HG03280 (cell line): ENCODE data around the gene DPM2.

Source experiments
- ATAC-seq: cut with Tn5 transposase; IDR thresholded peaks from one replicate; pipeline ENCODE4 v1.9.1; 2021; ENCODE audit warnings: mild to moderate bottlenecking, moderate library complexity; ENCODE audit not compliant: unreplicated experiment

DPM2 gene

GRCh38 chr9:127958728-127959127, 21.1 kb upstream of the DPM2 start:
- no peak for ATAC-seq

DNA sequence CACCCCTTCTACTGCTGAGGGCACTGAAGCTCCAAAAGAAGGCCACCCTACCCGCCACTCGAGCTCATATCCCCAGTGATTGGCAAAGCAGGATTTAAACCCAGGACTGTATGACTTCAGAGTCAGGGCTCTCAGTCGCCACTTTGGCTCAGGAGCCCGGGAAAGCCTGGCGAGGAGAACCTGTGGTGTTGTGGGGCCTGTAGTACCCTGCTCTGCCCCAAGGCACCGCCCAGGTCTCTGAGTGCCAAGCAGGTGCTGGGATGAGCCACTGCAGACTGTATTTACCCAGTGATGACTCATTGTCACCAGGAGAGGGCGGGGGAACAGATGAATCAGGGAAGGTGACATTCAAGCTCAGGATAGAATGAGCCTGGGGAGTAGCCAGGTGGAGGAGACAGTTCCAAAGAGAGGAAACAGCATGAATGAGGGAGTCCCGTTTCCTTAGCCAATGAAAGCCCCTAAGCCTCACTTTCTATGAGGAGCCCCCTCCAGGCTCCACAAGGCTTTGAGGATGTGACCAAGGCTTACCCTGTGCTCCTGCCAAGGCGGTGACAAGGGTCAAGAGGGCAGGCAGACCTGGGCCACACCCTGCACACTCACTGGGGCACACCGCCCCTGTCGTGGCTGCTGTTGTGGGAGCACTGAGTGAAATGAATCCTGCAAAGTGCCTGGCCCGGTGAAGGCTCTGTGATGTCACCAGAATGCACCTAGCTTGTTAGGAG, 17.8 kb upstream of the DPM2 start:
- peak; percentile 67 for ATAC-seq

- no peak for ATAC-seq
Measured at GRCh38 chr9:127954831-127955293, 17.2 kb upstream of the DPM2 start.

DNA sequence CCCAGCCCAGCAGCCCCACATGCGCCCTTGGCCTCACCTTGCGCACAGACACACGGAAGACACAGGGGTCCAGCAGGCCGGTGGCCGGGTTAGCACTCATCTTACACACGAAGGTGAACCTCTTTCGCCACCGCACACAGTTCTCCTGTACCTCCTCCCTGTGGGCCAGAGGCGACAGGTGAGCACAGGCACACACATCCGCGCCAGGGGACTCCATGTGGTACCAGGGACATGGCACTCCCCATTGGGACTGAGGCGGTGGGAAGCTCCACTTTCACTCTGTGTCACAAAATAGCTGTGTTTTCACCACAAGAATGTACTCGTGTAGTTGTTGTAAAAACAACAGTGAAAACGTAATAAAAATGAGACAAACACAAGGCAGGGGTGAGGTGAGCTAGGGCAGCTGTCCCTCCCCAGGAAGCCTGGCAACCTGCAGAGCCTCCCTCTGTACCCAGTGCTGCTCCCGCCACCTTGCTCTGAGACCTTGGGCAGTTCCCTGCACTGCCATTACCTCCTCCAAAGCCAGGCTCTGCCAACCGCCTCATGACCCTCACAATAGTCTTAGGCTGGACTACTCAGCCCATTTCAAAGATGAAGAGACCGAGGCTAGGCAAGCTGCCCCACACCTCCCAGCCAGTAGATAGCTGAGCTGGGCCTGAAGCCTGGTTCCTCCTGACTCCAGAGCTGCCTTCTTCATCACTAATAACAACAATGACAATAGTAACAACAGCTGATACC, 16.3 kb upstream of the DPM2 start:
- ATAC-seq: no peak

GRCh38 chr9:127953154-127953553, 15.5 kb upstream of the DPM2 start:
- no peak for ATAC-seq

DNA sequence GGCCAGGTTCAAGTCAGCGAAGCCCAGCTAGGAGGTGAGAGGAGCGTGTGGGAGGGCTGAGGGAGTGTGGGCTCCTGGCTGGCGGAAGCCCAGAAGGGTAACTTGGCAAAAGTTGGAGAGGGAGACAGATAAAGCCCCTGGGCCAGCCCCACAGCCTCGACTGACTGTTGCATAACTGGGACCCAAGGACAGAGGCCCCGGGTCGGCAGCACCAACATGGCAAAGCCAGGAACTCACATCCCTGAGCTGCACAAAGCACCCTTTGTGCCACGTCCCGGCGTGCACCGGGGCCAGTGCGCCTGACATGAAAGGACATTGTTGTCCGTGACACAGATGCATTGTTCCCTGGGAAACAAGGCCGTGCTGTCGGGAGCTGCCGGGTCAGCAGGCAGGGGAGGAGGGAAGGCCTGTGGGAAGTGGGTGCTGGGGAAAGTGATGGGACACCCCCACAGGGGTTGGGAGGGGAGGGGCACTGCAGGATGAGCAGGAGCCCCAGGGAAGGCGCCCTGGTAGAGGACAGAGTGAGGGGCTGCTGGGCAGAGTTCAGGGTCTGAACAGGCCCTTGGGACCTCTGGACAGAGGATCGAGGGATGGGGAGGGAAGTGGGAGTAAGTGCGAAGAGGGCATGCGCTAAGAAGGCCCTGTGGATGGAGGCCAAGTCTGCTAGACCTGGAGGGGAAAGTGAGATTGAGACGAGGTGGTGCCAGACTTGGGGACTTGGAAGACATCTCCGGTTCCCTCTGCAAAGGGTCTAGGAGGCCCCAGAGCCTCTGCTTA, 13.0 kb upstream of the DPM2 start:
- no peak for ATAC-seq

- no peak for ATAC-seq
Measured at GRCh38 chr9:127949827-127950512, 12.3 kb upstream of the DPM2 start.

- ATAC-seq: no peak
Measured at GRCh38 chr9:127947841-127948710, 10.4 kb upstream of the DPM2 start.

GRCh38 chr9:127946728-127947127, 9.1 kb upstream of the DPM2 start:
- no peak for ATAC-seq

- ATAC-seq: no peak
Measured at GRCh38 chr9:127945942-127946341, 8.3 kb upstream of the DPM2 start.

DNA sequence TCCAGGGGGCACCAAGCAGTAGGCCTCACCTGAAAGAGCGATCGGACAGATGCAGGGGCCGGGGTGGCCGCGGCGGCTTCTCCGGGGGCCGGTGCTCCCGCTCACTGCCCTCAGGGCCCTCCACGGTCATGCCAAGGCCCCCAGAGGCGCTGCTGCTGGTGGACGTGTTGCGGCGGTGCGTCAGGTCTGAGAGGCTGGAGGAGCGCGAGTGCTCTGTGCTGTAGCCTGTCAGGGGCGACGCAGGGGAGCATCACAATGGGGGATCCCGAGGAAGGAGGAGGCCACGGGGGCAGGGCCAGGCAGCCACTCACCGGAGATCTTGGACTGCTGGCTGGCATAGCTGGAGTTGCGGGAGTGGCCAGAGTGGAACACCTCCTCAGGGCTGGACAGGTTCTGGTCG, 7.7 kb upstream of the DPM2 start:
- no peak for ATAC-seq

- no peak for ATAC-seq
Measured at GRCh38 chr9:127944586-127945218, 7.0 kb upstream of the DPM2 start.

GRCh38 chr9:127943731-127944144, 6.1 kb upstream of the DPM2 start:
- peak; percentile 58 for ATAC-seq

DNA sequence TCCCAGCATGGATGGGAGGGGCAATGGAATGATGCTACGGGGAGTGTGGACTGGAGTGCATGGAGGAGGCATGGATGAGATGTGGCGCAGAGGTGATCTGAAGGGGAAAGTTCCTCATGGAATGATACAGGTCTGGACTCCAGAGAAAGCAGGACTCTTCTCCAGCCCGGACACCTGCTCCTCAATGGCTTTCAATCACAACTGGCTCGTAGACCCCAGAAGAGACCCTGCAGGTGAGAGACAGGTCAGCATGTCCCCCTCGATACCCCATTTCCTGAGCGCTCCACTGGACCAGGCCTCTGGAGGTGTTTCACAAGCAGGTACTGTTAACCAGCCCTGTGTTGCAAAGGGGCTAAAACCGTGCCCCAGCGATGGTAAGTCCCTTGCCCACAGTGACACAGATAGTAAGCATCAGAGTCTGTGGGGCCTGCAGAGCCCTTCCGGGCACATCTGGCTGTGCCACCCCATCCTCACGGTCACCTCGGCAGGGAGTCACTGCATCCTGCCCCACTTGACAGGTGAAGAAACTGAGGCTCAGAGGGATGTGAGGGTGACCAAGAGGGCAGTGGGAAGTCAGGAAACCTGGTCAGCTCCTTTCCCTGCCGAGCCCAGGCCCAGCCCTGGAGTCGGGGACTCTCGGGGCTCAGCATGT, 5.5 kb upstream of the DPM2 start:
- ATAC-seq: no peak

GRCh38 chr9:127942216-127943010, 4.8 kb upstream of the DPM2 start:
- no peak for ATAC-seq

DNA sequence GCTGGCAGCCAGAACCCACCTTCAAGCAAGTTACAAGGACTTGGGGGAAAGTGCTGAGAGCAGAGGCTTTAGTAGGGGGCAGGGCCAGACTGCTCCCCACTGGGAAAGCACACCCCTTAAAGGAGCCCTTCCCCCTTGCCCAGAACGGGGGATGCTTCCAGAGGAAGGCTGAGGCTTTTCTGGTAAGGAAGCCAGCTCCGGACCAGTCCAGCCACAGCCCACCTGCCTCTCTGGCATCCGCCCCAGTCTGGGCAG, 4.2 kb upstream of the DPM2 start:
- ATAC-seq: no peak

GRCh38 chr9:127941062-127941960, 3.7 kb upstream of the DPM2 start:
- ATAC-seq: no peak

GRCh38 chr9:127940593-127940992, 2.9 kb upstream of the DPM2 start:
- ATAC-seq: no peak
